Endothelial cell of hepatic sinusoid (primary cell): ENCODE data around the gene C4orf50.
"Not testable (repeated sequence)": the region's sequence is repeated elsewhere in the genome, so short reads cannot be mapped to it uniquely, and the experiment has no call there.

Experiments used
- in situ Hi-C: cut with HindIII; loops from 2 replicates; pipeline ENCODE4 v1.10.0; 2017; ENCODE audit warnings: low sequenced_read_pairs

The C4orf50 gene

DNA sequence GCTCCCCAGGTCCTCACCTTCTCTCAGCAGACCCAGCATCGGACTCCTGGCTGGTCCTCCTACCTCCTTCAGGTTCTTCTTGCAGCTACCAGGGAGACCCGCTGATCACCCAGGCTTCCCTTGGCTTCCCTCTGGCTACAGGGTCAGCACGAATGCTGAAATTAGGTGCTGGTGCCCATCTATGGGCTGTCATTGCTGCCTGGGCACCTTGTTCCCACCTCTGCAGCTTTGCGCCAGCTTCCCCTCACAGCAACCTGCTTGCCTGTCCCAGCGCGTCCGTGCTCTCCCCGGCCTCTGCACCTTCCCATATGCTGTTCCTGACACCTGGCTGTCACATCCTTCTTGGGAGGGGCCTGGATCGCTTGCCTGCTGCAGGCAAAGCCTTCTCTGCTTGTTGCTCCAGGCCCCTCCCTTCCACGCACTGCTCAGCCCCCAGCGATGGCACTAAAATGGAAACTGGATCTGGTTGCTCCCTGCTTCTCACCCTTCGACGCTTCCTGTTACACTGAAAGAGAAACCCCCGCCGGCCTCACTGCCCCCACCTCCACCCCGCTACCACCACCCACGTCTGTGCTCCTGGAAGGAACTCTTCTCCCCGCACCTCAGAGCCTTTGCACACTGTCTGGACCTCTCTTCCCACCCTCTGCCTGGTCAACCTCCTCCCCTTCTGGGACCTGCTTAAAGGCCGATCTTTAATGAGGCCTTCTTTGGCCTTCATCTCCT, 22.2 kb downstream of the C4orf50 start:
- in situ Hi-C loops: no loop called here

DNA sequence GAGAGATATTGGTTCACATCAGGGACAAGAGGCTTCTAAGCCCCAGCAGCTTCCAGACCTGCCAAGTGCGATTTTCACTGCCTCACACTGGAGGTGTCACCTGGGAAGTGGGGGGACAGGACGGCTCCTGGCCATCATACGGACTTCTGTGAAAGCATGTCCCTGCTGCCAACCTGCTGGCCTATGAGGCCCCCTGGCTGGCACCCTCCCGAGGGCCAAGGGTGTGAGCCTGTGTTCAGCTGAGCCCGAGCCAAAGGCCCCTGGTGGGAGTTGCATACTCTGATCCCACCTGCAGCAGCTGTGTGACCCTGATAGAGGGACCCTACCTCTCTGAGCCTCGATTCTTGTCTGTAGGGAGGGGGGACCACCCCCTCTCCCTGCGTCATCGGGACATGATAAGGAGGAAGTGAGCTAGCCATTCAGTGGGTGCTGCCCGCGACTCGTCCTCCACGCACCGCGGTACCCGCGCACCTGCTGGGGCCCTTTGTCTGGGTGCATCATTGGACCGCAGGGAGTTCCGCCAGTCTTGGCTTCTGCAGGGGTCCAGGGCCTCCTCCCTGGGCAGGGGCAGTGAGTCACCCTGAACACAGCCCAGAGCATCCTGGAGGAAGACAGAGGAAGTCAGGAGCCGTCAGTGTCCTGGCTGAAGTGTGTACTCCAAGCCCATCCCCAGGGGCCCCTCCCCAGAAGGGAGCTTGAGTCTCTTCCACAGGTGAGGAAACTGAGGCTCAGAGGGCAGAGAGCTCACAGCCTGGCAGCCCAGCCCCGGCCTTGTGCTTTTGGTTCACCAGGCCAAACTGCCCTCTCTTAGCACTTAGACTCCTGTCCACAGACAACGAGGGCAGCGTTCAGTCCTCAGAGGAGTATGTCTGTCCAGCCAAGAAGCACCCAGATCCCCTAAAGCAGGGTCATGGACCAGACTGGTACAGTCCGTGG, 24.1 kb downstream of the C4orf50 start:
- in situ Hi-C loops: no loop called here

GRCh38 chr4:5993346-5993745, 24.9 kb downstream of the C4orf50 start:
- in situ Hi-C loops: not testable (repeated sequence)

- in situ Hi-C loops: no loop called here
These were observed 25.4 kb downstream of the C4orf50 start for GRCh38 chr4:5992828-5993321.

DNA sequence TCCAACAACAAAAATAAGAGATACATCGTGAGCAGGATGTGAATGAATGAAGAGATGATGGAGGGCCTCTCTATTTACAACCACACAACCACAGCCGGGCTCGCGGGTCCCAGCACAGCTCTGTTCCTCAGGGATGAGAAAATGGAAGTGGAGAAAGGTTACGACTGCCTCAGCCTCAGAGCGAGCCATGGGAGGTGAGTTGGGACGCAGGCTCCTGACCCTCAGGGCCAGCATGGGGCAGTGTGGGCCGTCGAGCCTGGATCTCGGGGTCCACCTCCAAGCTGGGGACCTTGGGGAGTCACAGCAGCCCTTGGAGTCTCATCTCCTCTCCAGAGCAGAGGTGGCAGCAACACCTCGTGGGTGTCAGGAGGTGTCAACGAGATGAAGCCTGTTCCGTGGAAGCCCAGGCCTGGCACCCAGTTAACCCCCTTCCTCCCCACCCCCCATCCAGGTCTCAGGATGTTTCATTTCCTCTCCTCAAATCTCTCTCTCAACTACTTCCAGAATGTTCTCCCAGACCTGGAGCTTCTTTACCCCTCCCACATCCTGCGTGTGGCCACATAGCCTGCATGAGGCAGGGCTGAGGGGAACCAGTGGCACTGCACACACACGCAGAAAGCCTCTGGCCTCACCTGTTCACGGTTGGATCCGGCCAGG, 25.9 kb downstream of the C4orf50 start:
- in situ Hi-C loops: no loop called here

- in situ Hi-C loops: no loop called here
These were observed 26.8 kb downstream of the C4orf50 start for GRCh38 chr4:5991405-5991804.

DNA sequence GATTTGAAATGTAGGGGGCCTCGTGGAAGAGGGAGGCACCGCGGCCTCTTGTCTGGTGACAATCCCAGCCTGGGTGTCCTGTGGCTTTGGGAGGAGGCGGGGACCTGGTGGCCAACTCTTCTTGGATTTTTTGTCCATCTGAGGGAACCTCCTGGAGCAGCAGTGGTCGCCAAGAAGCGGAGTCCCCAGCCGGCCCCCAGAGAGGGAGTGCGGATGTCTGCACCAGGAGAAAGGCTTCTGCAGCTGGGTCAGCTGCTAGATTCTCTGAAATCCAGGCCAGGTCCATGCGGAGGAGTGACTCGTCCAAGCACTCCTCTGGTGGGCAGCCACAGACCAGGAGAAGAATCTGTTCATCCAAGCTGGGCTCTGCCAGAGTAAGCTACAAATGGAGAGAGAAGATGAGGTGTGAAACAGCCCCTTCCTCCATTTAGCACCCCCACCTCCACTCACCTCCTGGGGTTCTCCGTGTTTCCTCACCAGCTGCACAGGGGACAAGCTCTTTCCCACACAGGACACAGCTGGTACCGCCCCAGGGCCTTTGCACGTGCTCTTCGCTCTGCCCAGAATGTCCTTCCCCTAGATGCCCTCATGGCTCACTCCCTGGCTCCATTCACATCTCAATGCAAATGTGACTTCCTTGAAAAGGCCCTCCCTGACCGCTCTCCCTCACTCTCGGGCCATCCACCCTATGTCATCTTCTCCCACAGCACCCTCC, 27.6 kb downstream of the C4orf50 start:
- in situ Hi-C loops: no loop called here

DNA sequence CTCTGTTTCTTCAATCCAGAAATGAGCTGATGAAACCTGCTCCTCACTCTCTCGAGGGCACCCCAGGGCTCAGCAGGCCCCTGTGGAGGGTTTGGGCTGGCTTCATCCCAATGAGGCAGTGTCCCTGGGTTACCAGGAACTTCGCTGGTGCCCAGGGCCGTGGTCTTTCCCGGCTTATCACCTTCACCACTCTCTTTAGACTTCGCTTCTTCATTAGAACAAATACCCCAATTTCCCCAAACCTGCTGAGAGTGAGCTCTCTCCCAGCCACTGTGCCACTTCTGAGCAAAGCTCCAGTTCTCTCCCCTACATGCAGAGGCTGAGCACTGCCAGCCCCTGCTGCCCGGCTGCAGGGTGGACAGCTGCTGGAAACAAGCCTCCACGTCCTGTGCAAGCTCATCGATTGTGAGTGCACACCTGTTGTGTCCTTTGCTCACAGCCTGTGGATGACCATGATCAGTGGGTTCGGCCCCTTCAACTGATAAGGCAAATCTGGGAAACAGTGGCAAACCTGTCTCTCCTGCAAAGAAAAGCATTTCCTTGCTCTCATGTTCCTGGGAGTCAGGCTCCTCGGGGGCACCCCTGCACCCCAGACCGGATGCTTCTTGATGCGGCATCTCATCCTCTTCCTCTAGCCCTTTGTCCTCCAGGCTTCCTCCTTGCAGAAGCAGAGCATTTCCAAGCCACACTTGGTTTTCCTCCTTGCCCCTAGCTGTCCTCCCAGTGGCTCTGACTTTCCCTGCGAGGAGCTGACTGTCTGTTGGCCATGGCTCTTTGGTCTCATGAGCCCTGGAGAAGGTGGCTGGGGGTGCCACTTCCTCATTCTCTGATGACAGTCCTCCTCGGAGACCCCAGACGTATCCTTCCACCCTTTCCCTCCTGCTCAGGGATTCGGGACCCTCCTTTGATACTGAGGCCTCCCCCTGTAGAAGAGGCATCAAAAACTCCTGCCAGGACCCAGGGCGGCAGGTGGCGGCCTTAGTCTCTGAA, 28.7 kb downstream of the C4orf50 start:
- in situ Hi-C loops: no loop called here

GRCh38 chr4:5988086-5988845, 30.0 kb downstream of the C4orf50 start:
- in situ Hi-C loops: no loop called here

DNA sequence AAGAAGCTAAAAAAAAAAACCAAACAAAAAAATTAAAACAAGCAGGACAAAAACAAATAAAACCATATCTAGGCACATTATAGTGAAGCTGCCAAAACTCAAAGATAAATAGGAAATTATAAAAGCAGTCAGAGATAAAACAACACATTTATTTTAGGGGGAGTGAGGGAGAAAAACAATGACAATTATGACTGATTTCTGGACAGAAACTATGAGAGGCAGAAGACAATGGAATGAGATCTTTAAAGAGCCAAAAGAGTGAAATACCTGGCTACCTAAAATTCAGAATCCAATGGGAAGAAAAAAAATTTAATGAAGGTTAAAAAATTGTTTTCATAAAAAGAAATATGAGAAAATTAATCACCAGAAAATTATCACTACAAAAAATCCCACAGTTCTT, 33.4 kb downstream of the C4orf50 start:
- in situ Hi-C loops: no loop called here

DNA sequence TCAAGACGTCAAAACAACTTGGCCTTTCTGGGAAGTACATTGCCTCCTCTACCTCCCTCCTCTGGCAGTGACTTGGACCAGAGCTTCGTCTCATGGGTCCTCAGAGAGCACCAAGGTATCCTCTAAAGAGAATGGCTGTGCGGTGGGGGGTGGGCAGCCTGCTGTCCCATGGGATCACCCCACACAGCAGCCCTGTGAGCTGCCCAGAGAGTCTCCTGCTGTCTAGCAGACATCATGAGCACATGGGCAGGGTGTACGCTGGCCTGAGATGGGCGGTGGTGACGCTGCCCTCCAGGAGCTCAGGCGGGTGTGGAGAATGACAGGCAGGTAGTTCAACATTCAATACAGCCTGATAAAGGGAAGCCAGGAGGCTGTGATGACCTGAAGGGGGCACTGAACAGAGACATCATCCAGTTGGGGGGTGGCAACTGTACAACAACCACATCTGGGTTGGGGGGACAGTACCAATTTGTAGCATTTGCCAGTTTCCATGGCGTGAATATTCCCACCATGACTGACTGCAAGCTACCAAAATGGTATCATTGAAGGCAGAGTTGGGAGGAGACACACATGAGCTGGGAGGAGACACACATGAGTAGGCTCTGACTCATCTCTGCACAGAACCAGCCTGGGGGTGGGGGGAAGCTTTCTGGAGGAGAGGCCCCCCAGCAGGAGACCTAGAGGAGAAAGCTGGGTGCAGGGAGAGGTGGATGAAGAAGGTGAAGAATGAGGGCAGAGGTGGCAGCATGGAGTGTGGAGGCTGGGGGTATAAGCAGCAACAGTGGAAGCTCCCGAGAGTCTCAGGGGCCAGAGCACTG, 35.9 kb downstream of the C4orf50 start:
- in situ Hi-C loops: no loop called here

DNA sequence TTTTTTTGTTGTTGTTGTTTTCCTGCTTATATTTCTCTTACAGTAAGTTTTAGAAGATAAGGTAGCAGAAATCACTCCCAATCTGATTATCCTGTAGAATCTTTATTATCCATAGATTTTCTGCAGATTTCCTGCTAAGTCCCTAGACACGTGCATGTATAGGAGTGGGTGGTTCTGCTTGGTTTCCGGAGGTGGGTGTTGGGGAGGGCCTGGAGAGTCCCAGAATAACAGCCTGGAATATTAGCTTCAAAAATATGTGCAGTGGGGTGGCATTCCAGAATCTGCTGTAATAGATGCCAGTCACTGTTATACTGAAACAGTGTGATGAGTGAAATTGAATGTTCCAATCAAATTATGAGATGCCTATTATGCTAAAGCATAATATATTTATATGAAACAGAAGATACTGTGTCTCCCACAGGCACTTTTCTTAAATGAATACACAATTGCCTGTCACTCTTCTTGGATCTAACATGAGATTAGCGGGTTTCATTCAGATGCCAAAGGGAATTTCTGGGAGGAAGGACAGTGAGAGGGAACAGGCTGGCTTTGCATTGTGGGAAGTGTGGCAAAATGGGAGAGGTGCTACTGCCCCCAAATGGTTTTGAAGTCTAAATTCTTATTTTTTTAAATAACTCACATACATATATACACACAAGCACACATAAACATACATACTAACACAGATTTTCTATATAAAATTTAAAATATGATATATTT, 37.6 kb downstream of the C4orf50 start:
- in situ Hi-C loops: no loop called here

DNA sequence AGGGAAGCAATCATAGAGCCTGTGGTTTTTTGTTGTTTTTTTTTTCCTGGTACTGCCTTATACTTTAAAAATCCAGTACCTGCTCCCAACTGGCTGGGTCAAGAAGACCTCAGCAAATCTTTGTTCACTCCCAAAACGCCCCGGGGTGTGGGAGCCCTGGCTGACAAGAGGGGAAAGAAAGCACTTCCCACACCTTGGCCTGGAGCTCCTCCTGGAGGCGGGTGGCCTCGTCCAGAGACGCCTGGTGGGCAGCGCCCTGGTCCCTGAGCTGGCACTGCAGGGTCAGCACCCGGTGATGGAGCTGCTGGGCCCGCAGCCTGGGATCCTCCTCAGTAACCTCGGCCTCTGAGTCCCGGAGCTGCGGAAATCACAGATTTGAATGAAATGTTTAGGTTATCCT, 38.2 kb downstream of the C4orf50 start:
- in situ Hi-C loops: no loop called here

DNA sequence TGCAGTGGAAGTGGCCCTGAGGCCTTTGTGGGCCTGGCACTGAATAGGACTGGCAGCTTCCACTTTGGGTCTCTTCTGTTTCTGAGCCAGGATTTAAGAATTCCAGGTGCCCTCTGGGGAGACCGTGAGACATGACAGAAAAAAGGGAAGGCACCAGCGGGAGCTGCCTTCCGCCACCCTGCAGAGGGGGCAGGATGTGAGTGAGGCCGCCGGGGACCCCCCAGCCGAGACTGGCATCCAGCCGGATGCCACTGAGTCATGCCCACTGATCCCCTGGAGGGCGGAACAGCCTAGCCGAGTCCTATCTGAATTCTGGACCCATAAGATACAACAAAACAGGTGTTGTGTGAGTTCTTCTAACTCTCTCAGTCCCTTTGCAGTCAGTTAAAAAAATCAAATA, 41.3 kb downstream of the C4orf50 start:
- in situ Hi-C loops: no loop called here

DNA sequence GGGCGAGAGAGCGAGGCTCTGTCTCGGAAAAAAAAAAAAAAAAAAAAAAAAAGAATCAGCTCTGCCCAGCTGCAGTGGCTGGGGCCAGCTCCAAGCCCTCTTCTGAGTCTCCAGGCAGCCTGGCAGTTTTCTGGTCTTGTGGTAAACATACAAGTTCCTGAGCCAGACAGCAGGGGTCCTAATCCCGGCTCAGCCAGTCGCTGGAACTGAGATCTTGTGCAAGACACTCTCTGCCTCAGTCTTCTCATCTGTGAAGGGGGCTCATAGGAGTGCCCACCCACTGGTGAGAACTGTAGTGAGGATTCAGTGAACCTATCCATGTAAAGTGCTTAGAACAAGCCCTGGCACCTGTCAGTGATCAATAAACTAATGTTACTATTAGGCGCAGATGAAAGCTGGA, 41.8 kb downstream of the C4orf50 start:
- in situ Hi-C loops: no loop called here

DNA sequence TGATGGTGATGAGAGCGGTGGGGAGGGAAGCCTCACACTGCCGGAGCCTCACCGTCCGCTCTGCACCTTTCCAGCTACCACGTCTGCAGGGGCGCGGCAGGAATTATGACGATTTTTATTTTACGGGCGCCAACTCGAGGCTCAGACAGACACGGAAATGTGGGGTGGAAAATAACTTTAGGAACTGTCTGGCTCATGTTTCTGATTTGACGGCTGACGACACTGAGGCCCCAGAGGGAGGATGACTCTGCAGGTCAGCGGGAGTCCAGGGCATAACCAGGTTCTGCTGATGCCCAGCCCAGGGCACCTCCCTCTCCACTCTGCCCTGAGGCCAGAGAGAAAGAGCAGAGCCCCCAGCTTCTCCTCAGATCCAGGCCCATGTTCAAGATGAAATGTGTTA, 43.9 kb downstream of the C4orf50 start:
- in situ Hi-C loops: no loop called here

GRCh38 chr4:5973486-5974220, 44.6 kb downstream of the C4orf50 start:
- in situ Hi-C loops: no loop called here
